Peyer's patch (tissue), 4 donors: ENCODE data around the gene TMIE. TPM values are rescaled to one million over a fixed set of nuclear protein-coding genes. Genes with fewer than 3 reads are reported as not detected.

Experiments used
- DNase-seq, 3 donors: peaks; one replicate each; pipeline ENCODE4 v3.0.0-alpha.2; 2017 to 2019
- H3K27ac ChIP-seq, 4 donors: fragments of 200-600 bp; sonication (generic); one replicate each; pipeline ENCODE4 v1.5.1; 2016 to 2019
- H3K27me3 ChIP-seq, 2 donors: fragments of 200-600 bp; sonication (generic); one replicate each; pipeline ENCODE4 v1.5.1; 2019
- H3K36me3 ChIP-seq, 3 donors: fragments of 200-600 bp; sonication (generic); one replicate each; pipeline ENCODE4 v1.5.1; 2016 to 2019
- H3K4me1 ChIP-seq, 4 donors: fragments of 200-600 bp; sonication (generic); one replicate each; pipeline ENCODE4 v1.5.1; 2016 to 2019
- H3K4me3 ChIP-seq, 4 donors: fragments of 200-600 bp; sonication (generic); 1 replicate in 3 of 4; 2 replicates in 1 of 4; pipeline ENCODE4 v1.5.1; 2016 to 2019; ENCODE audit warnings: mild to moderate bottlenecking in 1 of 4
- H3K9me3 ChIP-seq, 4 donors: fragments of 200-600 bp; sonication (generic); one replicate each; pipeline ENCODE4 v1.5.1; 2016 to 2019; ENCODE audit warnings: mild to moderate bottlenecking in 1 of 4
- POLR2A ChIP-seq, 2 donors: fragments of 450-650 bp; IDR thresholded peaks; one replicate each; pipeline ENCODE4 v1.5.1; 2017; ENCODE audit warnings: antibody characterized with exemption in 2 of 2, mild to moderate bottlenecking in 2 of 2, moderate library complexity in 2 of 2
- total RNA-seq, 4 donors: library from RNA; depleted of rRNA; stranded (reverse); fragments of >200 nt; gene quantifications; one replicate each; pipeline ENCODE4 v1.1.0, GENCODE V29; 2016
- TF ChIP-seq, protein P1 (sequence below), 6 experiments: fragments of 450-650 bp in 4 of 6; fragments of 200-600 bp in 2 of 6; sonication (generic) in 1 of 6; IDR thresholded peaks; one replicate each; pipeline ENCODE4 v1.5.1; 2017 to 2019; ENCODE audit warnings: antibody characterized with exemption in 6 of 6, mild to moderate bottlenecking in 3 of 6, moderate library complexity in 1 of 6

TMIE gene
- total RNA-seq, 4 donors from 2014 or later = 1.3 TPM; not detected in 3

DNA sequence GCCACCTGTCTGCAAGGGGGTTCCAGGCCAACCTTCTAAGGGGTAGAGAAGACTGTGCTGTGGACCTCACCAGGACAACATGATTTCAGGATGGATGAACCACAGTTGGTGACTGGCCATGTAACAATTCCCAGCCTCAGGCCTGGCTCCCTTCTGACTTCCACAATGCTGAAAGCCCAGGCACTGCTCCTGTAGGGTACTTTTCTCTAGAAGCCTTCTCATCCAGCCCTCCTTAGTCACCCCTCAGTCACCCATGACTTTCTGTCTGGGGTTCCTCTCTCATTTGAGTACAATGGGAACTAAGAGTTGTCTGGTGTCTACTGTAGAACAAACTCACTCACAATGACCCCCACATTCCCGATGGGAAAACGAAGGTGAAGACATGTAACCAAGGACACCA is 16.3 kb upstream of the TMIE start:
- H3K36me3 ChIP-seq = peaks cover 0 to 4% (median 0%) of the 10 kb centered on the region in 3 donors

DNA sequence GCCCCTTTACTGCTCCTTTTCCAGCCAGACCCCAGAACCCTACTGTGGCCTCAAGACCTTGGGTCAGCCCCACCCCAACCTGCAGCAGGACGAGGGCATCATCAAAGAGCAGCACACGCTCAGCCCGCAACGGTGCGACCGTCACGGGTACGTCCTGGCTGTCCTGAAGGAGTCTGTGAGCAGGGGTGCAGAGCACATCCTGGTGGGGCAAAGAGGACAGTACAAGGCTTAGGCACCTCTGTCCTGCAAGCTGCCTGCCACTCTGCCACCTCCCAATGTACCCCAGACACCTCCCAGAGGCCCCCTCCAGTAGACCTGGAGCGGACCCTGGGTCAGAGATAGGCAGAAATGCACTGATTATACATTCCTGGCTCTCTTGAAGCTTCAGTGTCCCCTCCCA is 15.7 kb upstream of the TMIE start:
- DNase-seq = no peak
- no peaks in the 10 kb centered on the region for H3K27me3 ChIP-seq
- H3K9me3 ChIP-seq = no peaks in the 10 kb centered on the region
- no peak overlapping the region for H3K4me3 ChIP-seq
- H3K27ac ChIP-seq = no peak overlapping the region
- TF ChIP-seq, protein P1, sequence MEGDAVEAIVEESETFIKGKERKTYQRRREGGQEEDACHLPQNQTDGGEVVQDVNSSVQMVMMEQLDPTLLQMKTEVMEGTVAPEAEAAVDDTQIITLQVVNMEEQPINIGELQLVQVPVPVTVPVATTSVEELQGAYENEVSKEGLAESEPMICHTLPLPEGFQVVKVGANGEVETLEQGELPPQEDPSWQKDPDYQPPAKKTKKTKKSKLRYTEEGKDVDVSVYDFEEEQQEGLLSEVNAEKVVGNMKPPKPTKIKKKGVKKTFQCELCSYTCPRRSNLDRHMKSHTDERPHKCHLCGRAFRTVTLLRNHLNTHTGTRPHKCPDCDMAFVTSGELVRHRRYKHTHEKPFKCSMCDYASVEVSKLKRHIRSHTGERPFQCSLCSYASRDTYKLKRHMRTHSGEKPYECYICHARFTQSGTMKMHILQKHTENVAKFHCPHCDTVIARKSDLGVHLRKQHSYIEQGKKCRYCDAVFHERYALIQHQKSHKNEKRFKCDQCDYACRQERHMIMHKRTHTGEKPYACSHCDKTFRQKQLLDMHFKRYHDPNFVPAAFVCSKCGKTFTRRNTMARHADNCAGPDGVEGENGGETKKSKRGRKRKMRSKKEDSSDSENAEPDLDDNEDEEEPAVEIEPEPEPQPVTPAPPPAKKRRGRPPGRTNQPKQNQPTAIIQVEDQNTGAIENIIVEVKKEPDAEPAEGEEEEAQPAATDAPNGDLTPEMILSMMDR (IDR thresholded peaks at IDR 0.05) = no peak
- TF ChIP-seq POLR2A (IDR thresholded peaks at IDR 0.05) = no peak
- H3K4me1 ChIP-seq = peaks cover 0 to 2% (median 0%) of the 10 kb centered on the region in 4 donors
- peaks cover 0 to 4% (median 0%) of the 10 kb centered on the region in 3 donors for H3K36me3 ChIP-seq

More for the DNA sequence above, 16.3 kb upstream of the TMIE start:
- Histone ChIP-seq H3K9me3 (no peaks in the 10 kb centered on the region), H3K27me3 (no peaks in the 10 kb centered on the region), H3K27ac (no peak overlapping the region), H3K4me3 (no peak overlapping the region), H3K4me1 (no peaks in the 10 kb centered on the region)
- no peak for DNase-seq
- no peak for TF ChIP-seq POLR2A (IDR thresholded peaks at IDR 0.05)
- TF ChIP-seq, protein P1 (IDR thresholded peaks at IDR 0.05) = no peak

DNA sequence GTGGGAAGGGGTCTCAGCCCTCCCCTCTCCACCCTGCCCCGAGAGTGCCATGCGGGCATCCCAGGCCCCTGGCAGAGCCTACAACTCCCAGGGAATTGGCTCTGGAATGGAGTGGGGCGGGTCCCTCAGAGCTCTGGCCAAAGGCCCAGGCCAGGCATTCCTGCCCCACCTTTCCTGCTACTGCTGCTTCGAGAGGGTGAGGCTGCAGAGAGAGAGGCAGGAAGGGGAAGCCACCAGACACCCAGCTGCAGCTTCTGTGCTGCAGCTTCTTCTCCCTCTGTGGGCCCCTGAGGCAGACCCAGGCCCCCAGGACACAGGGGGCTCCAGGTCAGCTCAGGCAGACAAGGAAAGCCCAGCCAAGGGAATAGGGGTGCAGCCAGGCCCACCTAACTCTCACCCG is 10.4 kb upstream of the TMIE start:
- H3K27ac ChIP-seq = peak overlapping the region in 1 of 4 donors; percentile 39
- no peak overlapping the region for H3K4me3 ChIP-seq
- TF ChIP-seq, protein P1 (IDR thresholded peaks at IDR 0.05) = no peak
- peak in 1 of 2 donors; percentile 31 for TF ChIP-seq POLR2A (IDR thresholded peaks at IDR 0.05)
- no peaks in the 10 kb centered on the region for H3K36me3 ChIP-seq
- peak in 2 of 3 donors; percentile 73 to 77 for DNase-seq
- no peaks in the 10 kb centered on the region for H3K27me3 ChIP-seq
- peaks cover 4 to 46% (median 19%) of the 10 kb centered on the region in 4 donors for H3K4me1 ChIP-seq
- H3K9me3 ChIP-seq = no peaks in the 10 kb centered on the region

DNA sequence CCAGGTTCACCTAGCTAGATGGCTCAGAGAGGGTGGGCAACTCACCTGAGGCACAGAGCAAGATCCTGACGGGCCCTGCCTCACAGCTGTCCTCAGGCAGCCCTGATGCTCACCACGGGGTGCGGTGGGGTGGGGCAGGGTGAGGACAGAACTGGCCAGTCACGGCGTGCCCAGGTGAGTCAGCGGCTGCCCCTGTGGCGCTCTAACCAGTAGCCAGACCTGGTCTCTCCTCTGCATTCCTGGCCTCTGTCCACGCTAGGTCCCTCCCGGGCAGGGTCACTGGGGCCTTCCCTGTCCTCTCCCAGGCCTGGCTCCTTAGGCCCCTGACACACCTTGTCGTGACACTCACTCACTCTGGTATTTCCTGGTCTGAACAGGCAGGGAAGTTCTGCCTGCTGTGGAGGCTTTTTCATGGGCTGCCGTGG is 8.6 kb upstream of the TMIE start:
- H3K9me3 ChIP-seq = no peaks in the 10 kb centered on the region
- peak overlapping the region; percentile 66 to 90 (median 74) for H3K27ac ChIP-seq
- peak; percentile 78 to 82 for TF ChIP-seq POLR2A (IDR thresholded peaks at IDR 0.05)
- TF ChIP-seq, protein P1 (IDR thresholded peaks at IDR 0.05) = no peak
- DNase-seq = peak in 2 of 3 donors; percentile 92 to 93
- no peaks in the 10 kb centered on the region for H3K27me3 ChIP-seq
- no peaks in the 10 kb centered on the region for H3K36me3 ChIP-seq
- peak overlapping the region; percentile 39 to 81 (median 64) for H3K4me3 ChIP-seq
- peaks cover 4 to 59% (median 21%) of the 10 kb centered on the region in 4 donors for H3K4me1 ChIP-seq

DNA sequence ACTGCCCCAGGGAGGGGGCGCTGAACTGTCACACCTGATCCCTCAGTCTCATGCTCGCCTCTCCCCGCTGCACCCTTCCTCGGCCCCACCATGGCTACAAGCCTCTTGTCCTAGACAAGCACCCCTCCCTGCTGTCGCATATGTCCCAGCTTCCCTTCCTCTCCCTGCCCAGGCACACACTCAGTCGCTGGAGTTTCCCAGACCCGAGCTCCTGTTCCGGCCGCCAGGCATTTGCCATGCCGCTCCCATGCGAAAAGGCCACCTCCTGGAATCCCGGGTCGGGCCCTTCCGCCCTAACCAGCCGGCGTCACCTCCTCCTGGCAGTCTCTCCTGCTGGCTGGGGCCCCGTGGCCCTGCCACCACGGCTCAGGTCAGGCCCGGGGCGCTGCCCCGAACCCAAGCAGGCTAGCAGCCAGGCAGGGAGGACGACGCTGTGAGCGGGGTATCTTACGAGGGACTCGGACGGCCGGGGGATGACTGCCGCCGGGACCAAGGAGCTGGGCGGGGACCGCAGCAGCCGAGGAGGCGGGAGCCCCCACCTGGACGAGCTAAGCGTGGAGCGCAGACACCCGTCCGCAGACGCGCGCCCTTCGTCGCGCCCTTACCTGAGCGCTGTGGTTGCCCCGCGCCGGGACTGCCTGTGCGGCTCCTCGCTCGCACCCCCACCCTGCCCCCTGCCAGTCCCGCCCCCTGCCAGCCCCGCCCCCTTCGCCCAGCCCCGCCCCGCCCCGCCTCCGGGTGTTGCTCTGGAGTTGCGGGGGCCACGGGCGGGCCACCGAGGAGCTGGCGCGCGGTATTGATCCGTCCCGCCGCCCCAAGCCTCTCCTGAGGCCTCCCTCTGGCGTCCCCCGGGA is 7.9 kb upstream of the TMIE start, which contains the start of gene ALS2CL:
Gene ALS2CL, minus strand, starts transcription at position 642 of the 854 bp plus-strand sequence. CDS start 4,239 bp downstream, outside the sequence.
- peak within 1 kb of the TSS; percentile 39 to 81 (median 64) for H3K4me3 ChIP-seq
- peak; percentile 84 for TF ChIP-seq POLR2A (IDR thresholded peaks at IDR 0.05)
- TF ChIP-seq, protein P1 (IDR thresholded peaks at IDR 0.05) = no peak
- no peaks in the 10 kb centered on the region for H3K36me3 ChIP-seq
- H3K27ac ChIP-seq = peak within 1 kb of the TSS; percentile 66 to 90 (median 74)
- no peaks in the 10 kb centered on the region for H3K27me3 ChIP-seq
- H3K9me3 ChIP-seq = no peaks in the 10 kb centered on the region
- H3K4me1 ChIP-seq = peaks cover 4 to 59% (median 21%) of the 10 kb centered on the region in 4 donors
- DNase-seq = peak; percentile 74 to 87 (median 83)
